Activated naive CD4-positive, alpha-beta T cell treated with anti-CD3 and anti-CD28 coated beads, Interleukin-2, amount 50 U/mL, for 16 hours (primary cell): ENCODE data around the gene NNAT.
A peak's percentile ranks its signal among the peaks of the same experiment; 100 is the strongest.
"Not testable (repeated sequence)": the region's sequence is repeated elsewhere in the genome, so short reads cannot be mapped to it uniquely, and the experiment has no call there.

Experiments used
- DNase-seq: peaks from one replicate; pipeline ENCODE4 v3.0.0-alpha.2; 2020

Gene NNAT

GRCh38 chr20:37524859-37525708, 4.0 kb downstream of the NNAT start:
- no peak for DNase-seq

- DNase-seq = no peak
Observed at GRCh38 chr20:37525810-37526209, 4.8 kb downstream of the NNAT start.

GRCh38 chr20:37526238-37526838, 5.3 kb downstream of the NNAT start:
- no peak for DNase-seq

- no peak for DNase-seq
Observed at GRCh38 chr20:37526839-37527637, 6.0 kb downstream of the NNAT start.

- peak; percentile 93 for DNase-seq
Observed at GRCh38 chr20:37527638-37528445, 6.8 kb downstream of the NNAT start, which contains the start of gene BLCAP. Gene BLCAP (minus strand): TSS chr20:37527876. CDS start chr20:37519174, 8,702 bp downstream.

- peak; percentile 23 for DNase-seq
Observed at GRCh38 chr20:37528446-37529213, 7.6 kb downstream of the NNAT start.

GRCh38 chr20:37529214-37529967, 8.3 kb downstream of the NNAT start:
- DNase-seq = no peak

- DNase-seq = no peak
Observed at GRCh38 chr20:37529968-37530600, 9.0 kb downstream of the NNAT start.

GRCh38 chr20:37530696-37531095, 9.6 kb downstream of the NNAT start:
- no peak for DNase-seq

GRCh38 chr20:37531856-37532255, 10.8 kb downstream of the NNAT start:
- no peak for DNase-seq

GRCh38 chr20:37533154-37533715, 12.2 kb downstream of the NNAT start:
- DNase-seq = no peak

- peak; percentile 25 for DNase-seq
Observed at GRCh38 chr20:37534401-37535157, 13.5 kb downstream of the NNAT start.

- no peak for DNase-seq
Observed at GRCh38 chr20:37535443-37536132, 14.5 kb downstream of the NNAT start.

GRCh38 chr20:37537505-37537904, 16.5 kb downstream of the NNAT start:
- no peak for DNase-seq

- no peak for DNase-seq
Observed at GRCh38 chr20:37538003-37538402, 17.0 kb downstream of the NNAT start.

GRCh38 chr20:37539424-37539823, 18.4 kb downstream of the NNAT start:
- no peak for DNase-seq

GRCh38 chr20:37540001-37540400, 19.0 kb downstream of the NNAT start:
- DNase-seq = no peak

- not testable (repeated sequence) for DNase-seq
Observed at GRCh38 chr20:37540838-37541237, 19.8 kb downstream of the NNAT start.

- no peak for DNase-seq
Observed at GRCh38 chr20:37541326-37541725, 20.3 kb downstream of the NNAT start.
